Mucosa of rectum (tissue), 2 donors: ENCODE data around the gene WDFY3.

Experiments
- H3K27ac ChIP-seq, 2 donors: one replicate each; pipeline ENCODE4 v1.7.0; 2013; ENCODE audit warnings: inconsistent platforms in 2 of 2, low read depth in 2 of 2, low read length in 2 of 2
- H3K27me3 ChIP-seq, 2 donors: one replicate each; pipeline ENCODE4 v1.7.0; 2013; ENCODE audit warnings: low read length in 2 of 2; ENCODE audit not compliant: control insufficient read depth in 2 of 2, insufficient read depth in 2 of 2
- H3K36me3 ChIP-seq, 2 donors: one replicate each; pipeline ENCODE4 v1.7.0; 2013; ENCODE audit warnings: low read length in 2 of 2; ENCODE audit not compliant: control insufficient read depth in 2 of 2, insufficient read depth in 2 of 2
- H3K4me1 ChIP-seq, 2 donors: one replicate each; pipeline ENCODE4 v1.7.0; 2013; ENCODE audit warnings: low read length in 2 of 2, mild to moderate bottlenecking in 1 of 2; ENCODE audit not compliant: control insufficient read depth in 2 of 2, insufficient read depth in 2 of 2
- H3K4me3 ChIP-seq, 2 donors: one replicate each; pipeline ENCODE4 v1.7.0; 2013; ENCODE audit warnings: low read length in 2 of 2
- H3K9ac ChIP-seq, 2 donors: one replicate each; pipeline ENCODE4 v1.7.0; 2013; ENCODE audit warnings: low read length in 2 of 2, low read depth in 1 of 2, mild to moderate bottlenecking in 1 of 2
- H3K9me3 ChIP-seq, 2 donors: one replicate each; pipeline ENCODE4 v1.7.0; 2013; ENCODE audit warnings: low read length in 2 of 2; ENCODE audit not compliant: control insufficient read depth in 2 of 2
- donor health status: healthy.
- donor health status: Normal muscosa, but diverticular disease.

WDFY3 gene

GRCh38 chr4:84786478-84786877 is 180.0 kb downstream of the WDFY3 start:
- Histone ChIP-seq H3K27me3 (no peaks in the 10 kb centered on the region), H3K27ac (no peak overlapping the region), H3K4me3 (no peak overlapping the region), H3K4me1 (no peaks in the 10 kb centered on the region), H3K36me3 (peaks cover 32 to 48% of the 10 kb centered on the region in 2 donors), H3K9ac (no peak overlapping the region), H3K9me3 (no peaks in the 10 kb centered on the region)

GRCh38 chr4:84782517-84782916 is 184.0 kb downstream of the WDFY3 start:
- no peak overlapping the region for H3K9ac ChIP-seq
- H3K27ac ChIP-seq: no peak overlapping the region
- peaks cover 33 to 44% of the 10 kb centered on the region in 2 donors for H3K36me3 ChIP-seq

GRCh38 chr4:84780719-84781118 is 185.8 kb downstream of the WDFY3 start:
- Histone ChIP-seq H3K9ac (no peak overlapping the region), H3K9me3 (no peaks in the 10 kb centered on the region), H3K4me3 (no peak overlapping the region), H3K27me3 (no peaks in the 10 kb centered on the region), H3K36me3 (peaks cover 25 to 32% of the 10 kb centered on the region in 2 donors), H3K4me1 (no peaks in the 10 kb centered on the region), H3K27ac (no peak overlapping the region)

More at GRCh38 chr4:84782517-84782916, 184.0 kb downstream of the WDFY3 start:
- H3K27me3 ChIP-seq: no peaks in the 10 kb centered on the region
- H3K4me3 ChIP-seq: no peak overlapping the region
- H3K9me3 ChIP-seq: no peaks in the 10 kb centered on the region
- no peaks in the 10 kb centered on the region for H3K4me1 ChIP-seq

DNA sequence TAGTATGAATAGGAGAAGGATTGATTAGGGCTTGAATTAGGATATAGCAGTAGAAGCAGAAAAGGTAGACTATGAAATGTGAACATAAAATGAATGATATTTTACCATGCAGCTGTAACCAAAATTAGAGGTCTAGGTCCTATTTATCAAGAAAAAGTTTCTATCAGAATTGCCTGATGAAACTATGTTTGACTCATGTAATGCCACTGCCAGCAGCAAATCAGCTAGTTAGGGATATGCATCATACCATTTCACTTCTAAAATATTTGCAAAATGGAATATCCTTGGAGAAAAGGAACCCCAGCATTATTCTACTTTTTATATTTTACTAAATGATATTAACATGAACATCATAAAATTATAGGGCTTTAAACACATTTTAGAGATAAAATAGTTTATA is 188.4 kb downstream of the WDFY3 start:
- Histone ChIP-seq H3K36me3 (peaks cover 18 to 25% of the 10 kb centered on the region in 2 donors), H3K27me3 (no peaks in the 10 kb centered on the region), H3K4me1 (no peaks in the 10 kb centered on the region), H3K9ac (no peak overlapping the region), H3K4me3 (no peak overlapping the region), H3K27ac (no peak overlapping the region), H3K9me3 (no peaks in the 10 kb centered on the region)

DNA sequence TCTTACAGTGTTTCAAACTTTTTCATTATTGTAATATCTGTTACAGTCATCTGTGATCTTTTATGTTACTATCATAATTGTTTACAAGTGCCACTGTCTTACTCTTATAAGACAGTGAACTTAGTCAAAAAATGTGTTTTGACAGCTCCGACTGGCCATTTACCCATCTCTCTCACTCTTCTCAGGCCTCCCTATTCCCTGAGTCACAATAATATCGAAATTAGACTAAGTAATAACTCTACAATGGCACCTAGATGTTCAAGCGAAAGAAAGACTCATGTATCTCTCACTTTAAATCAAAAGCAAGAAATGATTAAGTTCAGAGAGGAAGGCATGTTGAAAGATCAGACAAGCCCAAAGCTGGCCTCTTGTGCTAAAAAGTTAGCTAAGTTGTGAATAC is 199.3 kb downstream of the WDFY3 start:
- Histone ChIP-seq H3K27ac (no peak overlapping the region), H3K9me3 (no peaks in the 10 kb centered on the region), H3K36me3 (peaks cover 0 to 4% of the 10 kb centered on the region in 2 donors), H3K27me3 (no peaks in the 10 kb centered on the region), H3K9ac (no peak overlapping the region), H3K4me1 (no peaks in the 10 kb centered on the region), H3K4me3 (no peak overlapping the region)

DNA sequence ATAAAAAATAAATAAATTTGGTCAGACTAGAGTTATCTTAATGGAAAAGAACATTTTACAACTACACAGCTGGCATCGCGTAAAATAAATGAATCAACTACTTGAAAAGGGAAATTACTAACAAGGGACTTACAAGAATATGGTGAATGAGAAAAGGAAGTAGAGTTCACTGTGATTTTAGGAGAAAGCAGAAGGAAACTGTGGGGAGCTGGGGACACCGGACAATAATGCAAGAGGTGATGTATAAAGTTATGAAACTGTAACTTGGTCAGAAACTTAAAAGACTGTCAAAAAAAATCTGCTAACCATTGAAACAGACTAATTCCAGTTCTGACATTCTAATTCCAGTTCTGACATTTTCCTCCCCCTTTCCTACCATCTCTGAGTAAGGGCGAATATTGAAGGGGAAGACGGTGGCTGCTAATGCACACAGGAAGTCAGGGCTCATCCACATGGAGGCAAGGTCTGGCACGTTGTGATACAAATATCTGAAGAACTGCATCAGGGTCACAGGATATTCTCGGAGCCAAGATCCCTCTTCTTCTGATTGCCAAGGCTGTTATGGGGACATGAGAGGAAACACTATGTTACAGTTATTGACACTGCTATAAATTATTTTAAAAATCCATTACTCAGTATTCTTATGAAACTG is 213.0 kb downstream of the WDFY3 start:
- Histone ChIP-seq H3K4me3 (no peak overlapping the region), H3K36me3 (peaks cover 30 to 37% of the 10 kb centered on the region in 2 donors), H3K9ac (no peak overlapping the region), H3K9me3 (no peaks in the 10 kb centered on the region), H3K27me3 (no peaks in the 10 kb centered on the region), H3K4me1 (no peaks in the 10 kb centered on the region), H3K27ac (no peak overlapping the region)

DNA sequence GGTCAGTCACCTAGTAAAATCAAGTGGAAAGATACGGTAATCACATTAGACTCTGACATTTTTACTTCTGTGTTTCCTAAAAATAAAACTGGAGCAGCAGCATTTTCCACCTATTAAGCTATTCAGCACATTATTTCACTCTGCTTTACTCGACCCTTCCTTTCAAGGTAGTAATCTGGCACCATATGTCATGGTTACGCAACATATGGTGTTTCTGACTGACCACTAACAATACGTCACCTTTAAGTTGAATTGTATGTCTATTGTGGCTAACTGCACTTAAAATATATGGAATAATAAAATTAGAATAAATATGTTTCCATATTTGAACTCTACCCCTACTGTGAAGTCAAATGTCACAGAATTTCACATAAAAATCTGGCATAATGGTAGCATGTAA is 214.8 kb downstream of the WDFY3 start:
- Histone ChIP-seq H3K36me3 (peaks cover 37 to 44% of the 10 kb centered on the region in 2 donors), H3K4me1 (no peaks in the 10 kb centered on the region), H3K27ac (no peak overlapping the region)

GRCh38 chr4:84750960-84751283 is 215.6 kb downstream of the WDFY3 start:
- H3K4me1 ChIP-seq: no peaks in the 10 kb centered on the region
- H3K36me3 ChIP-seq: peaks cover 36 to 41% of the 10 kb centered on the region in 2 donors
- H3K27me3 ChIP-seq: no peaks in the 10 kb centered on the region
- no peak overlapping the region for H3K4me3 ChIP-seq
- H3K9me3 ChIP-seq: no peaks in the 10 kb centered on the region
- H3K27ac ChIP-seq: no peak overlapping the region
- no peak overlapping the region for H3K9ac ChIP-seq

More for the DNA sequence above, 214.8 kb downstream of the WDFY3 start:
- Histone ChIP-seq H3K9ac (no peak overlapping the region), H3K9me3 (no peaks in the 10 kb centered on the region), H3K4me3 (no peak overlapping the region), H3K27me3 (no peaks in the 10 kb centered on the region)

- H3K4me1 ChIP-seq: no peaks in the 10 kb centered on the region
- H3K9me3 ChIP-seq: no peaks in the 10 kb centered on the region
- peaks cover 36 to 40% of the 10 kb centered on the region in 2 donors for H3K36me3 ChIP-seq
- no peak overlapping the region for H3K27ac ChIP-seq
- H3K4me3 ChIP-seq: no peak overlapping the region
- no peak overlapping the region for H3K9ac ChIP-seq
- no peaks in the 10 kb centered on the region for H3K27me3 ChIP-seq
Observed at GRCh38 chr4:84750260-84750959, 216.1 kb downstream of the WDFY3 start.

GRCh38 chr4:84740057-84740456 is 226.4 kb downstream of the WDFY3 start:
- peaks cover 36 to 48% of the 10 kb centered on the region in 2 donors for H3K36me3 ChIP-seq
- no peaks in the 10 kb centered on the region for H3K4me1 ChIP-seq
- no peak overlapping the region for H3K9ac ChIP-seq
- no peaks in the 10 kb centered on the region for H3K27me3 ChIP-seq
- no peak overlapping the region for H3K4me3 ChIP-seq
- no peaks in the 10 kb centered on the region for H3K9me3 ChIP-seq
- H3K27ac ChIP-seq: no peak overlapping the region
